ENCODE measurements around the gene CYBA. TPM values are rescaled to one million over a fixed set of nuclear protein-coding genes. Genes with fewer than 3 reads are reported as not detected.
A peak's percentile ranks its signal among the peaks of the same experiment; 100 is the strongest.

The CYBA gene
- total and polyA plus RNA-seq, 2 donors (not counting 1 experiment from before 2014, with no cell fraction given): 701 to 1,336 TPM

DNA sequence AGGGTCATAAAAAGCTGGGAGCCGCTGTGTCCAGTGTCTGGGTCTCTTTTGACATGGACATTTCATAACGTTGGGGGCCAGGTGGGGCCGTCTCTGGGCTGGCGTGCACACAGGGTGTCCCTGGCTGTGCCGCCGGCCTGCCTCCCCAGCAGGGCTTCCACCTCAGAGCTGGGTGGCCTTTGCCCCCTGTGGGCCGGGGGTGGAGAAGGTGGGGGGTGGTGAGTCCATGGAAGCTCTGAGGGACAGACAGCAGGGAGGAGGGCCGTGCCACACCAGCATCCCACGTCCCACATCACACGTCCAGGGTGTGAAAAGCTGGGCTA lies 36.4 kb upstream of the CYBA start:
- H3K36me3 ChIP-seq (replicated peaks in 1 of 2; ENCODE audit: control extremely low read depth in 1 of 2, control insufficient read depth in 1 of 2, extremely low read depth in 1 of 2, insufficient read depth in 2 of 2, low read length in 1 of 2): no peaks in the 10 kb centered on the region
- intact Hi-C loops (cut with micrococcal nuclease): loop anchor here (10.0 kb wide), 1 partner anchor 878 kb away; the partner anchor contains the start of gene RPL13
- no peaks in the 10 kb centered on the region for H3K9me3 Mint-ChIP-seq (ENCODE audit: insufficient read depth)
- ChIA-PET POLR2A (interaction anchor here (0.5 to 1.9 kb wide), 4 partner anchors 14 to 380 kb away, joined by 3 to 11 read pairs (median 4); no protein-coding TSS in a partner anchor), CTCF (interaction anchor here (0.8 to 1.4 kb wide), 4 partner anchors 20 to 54 kb away, joined by 3 to 6 read pairs (median 4); partner anchors contain the start of gene IL17C)
- peak overlapping the region; percentile 81 for H3K4me3 Mint-ChIP-seq
- no peaks in the 10 kb centered on the region for H3K27me3 Mint-ChIP-seq
- no peak overlapping the region for H2AFZ ChIP-seq (ENCODE audit: insufficient read depth, low read depth, low read length, poor library complexity, severe bottlenecking)
- no peaks in the 10 kb centered on the region for H3K27me3 ChIP-seq (replicated peaks in 1 of 4; ENCODE audit: control extremely low read depth in 1 of 4, control insufficient read depth in 3 of 4, insufficient read depth in 4 of 4, low read length in 3 of 4)
- no peak overlapping the region for H3K9ac ChIP-seq (ENCODE audit: low read length)
- peaks cover 17% of the 10 kb centered on the region for H4K20me1 ChIP-seq (ENCODE audit: control insufficient read depth, insufficient read depth, low read length, poor library complexity, severe bottlenecking)
- peaks cover 25% of the 10 kb centered on the region for H3K79me2 ChIP-seq (ENCODE audit: control insufficient read depth, insufficient read depth, low read length)
- H3K4me1 Mint-ChIP-seq: peaks cover 41% of the 10 kb centered on the region
- no peak overlapping the region for H3K27ac ChIP-seq (ENCODE audit: low read length in 2 of 2)
- no peak for TF ChIP-seq EZH2 (IDR thresholded peaks at IDR 0.05; ENCODE audit: borderline replicate concordance, insufficient read depth, low read depth, low read length, poor library complexity, severe bottlenecking)
- TF ChIP-seq, protein P1, sequence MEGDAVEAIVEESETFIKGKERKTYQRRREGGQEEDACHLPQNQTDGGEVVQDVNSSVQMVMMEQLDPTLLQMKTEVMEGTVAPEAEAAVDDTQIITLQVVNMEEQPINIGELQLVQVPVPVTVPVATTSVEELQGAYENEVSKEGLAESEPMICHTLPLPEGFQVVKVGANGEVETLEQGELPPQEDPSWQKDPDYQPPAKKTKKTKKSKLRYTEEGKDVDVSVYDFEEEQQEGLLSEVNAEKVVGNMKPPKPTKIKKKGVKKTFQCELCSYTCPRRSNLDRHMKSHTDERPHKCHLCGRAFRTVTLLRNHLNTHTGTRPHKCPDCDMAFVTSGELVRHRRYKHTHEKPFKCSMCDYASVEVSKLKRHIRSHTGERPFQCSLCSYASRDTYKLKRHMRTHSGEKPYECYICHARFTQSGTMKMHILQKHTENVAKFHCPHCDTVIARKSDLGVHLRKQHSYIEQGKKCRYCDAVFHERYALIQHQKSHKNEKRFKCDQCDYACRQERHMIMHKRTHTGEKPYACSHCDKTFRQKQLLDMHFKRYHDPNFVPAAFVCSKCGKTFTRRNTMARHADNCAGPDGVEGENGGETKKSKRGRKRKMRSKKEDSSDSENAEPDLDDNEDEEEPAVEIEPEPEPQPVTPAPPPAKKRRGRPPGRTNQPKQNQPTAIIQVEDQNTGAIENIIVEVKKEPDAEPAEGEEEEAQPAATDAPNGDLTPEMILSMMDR (IDR thresholded peaks at IDR 0.05): no peak
- peaks cover 0 to 4% (median 0%) of the 10 kb centered on the region in 3 donors for H3K9me3 ChIP-seq (ENCODE audit: control extremely low read depth in 1 of 3, control insufficient read depth in 2 of 3, insufficient read depth in 1 of 3, low read length in 2 of 3)
- no peak overlapping the region for H3K4me3 ChIP-seq (ENCODE audit: control extremely low read depth in 1 of 5, extremely low read depth in 1 of 5, insufficient read depth in 1 of 5, low read depth in 2 of 5, low read length in 4 of 5)
- peak overlapping the region; percentile 97 for H3K4me2 ChIP-seq (replicated peaks; ENCODE audit: low read depth, low read length, poor library complexity, severe bottlenecking)
- H3K27ac Mint-ChIP-seq: no peak overlapping the region
- peaks cover 29 to 55% of the 10 kb centered on the region in 2 donors for H3K4me1 ChIP-seq (ENCODE audit: control insufficient read depth in 2 of 2, insufficient read depth in 2 of 2, low read length in 2 of 2)
- 86% methylated on average over 6 of the region's 10 CpGs for WGBS (ENCODE audit: insufficient coverage)
- no peak for ATAC-seq (ENCODE audit: low read depth)
- DNase-seq: no peak
